ENCODE data around the gene TEX11.
"Not testable (repeated sequence)": the region's sequence is repeated elsewhere in the genome, so short reads cannot be mapped to it uniquely, and the experiment has no call there.

GRCh38 chrX:70844081-70844480 is 64.4 kb downstream of the TEX11 start:
- TF ChIP-seq REST (IDR thresholded peaks at IDR 0.05; ENCODE audit: insufficient replicate concordance, low read depth); POLR2AphosphoS5 (IDR thresholded peaks at IDR 0.05; ENCODE audit: low read depth); SPI1 (IDR thresholded peaks at IDR 0.05; ENCODE audit: borderline replicate concordance, low read depth); GABPA (IDR thresholded peaks at IDR 0.05; ENCODE audit: low read depth): not testable (repeated sequence)
- TF ChIP-seq, protein P1, sequence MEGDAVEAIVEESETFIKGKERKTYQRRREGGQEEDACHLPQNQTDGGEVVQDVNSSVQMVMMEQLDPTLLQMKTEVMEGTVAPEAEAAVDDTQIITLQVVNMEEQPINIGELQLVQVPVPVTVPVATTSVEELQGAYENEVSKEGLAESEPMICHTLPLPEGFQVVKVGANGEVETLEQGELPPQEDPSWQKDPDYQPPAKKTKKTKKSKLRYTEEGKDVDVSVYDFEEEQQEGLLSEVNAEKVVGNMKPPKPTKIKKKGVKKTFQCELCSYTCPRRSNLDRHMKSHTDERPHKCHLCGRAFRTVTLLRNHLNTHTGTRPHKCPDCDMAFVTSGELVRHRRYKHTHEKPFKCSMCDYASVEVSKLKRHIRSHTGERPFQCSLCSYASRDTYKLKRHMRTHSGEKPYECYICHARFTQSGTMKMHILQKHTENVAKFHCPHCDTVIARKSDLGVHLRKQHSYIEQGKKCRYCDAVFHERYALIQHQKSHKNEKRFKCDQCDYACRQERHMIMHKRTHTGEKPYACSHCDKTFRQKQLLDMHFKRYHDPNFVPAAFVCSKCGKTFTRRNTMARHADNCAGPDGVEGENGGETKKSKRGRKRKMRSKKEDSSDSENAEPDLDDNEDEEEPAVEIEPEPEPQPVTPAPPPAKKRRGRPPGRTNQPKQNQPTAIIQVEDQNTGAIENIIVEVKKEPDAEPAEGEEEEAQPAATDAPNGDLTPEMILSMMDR (IDR thresholded peaks at IDR 0.05; ENCODE audit: insufficient read depth, low read length): not testable (repeated sequence)

Data from HL-60 (cell line).